Kidney (tissue), 22 donors: ENCODE results near the gene MDH1. TPM values are rescaled to one million over a fixed set of nuclear protein-coding genes. Genes with fewer than 3 reads are reported as not detected.

ENCODE experiments used
- DNase-seq, 5 donors: peaks; one replicate each; pipeline ENCODE4 v3.0.0-alpha.2; 2013 to 2020
- FAIRE-seq: peaks from 2 replicates; lab custom pipeline; 2012; peaks lifted over from hg19 to GRCh38; lab: Jason Lieb, UNC
- H3K27ac ChIP-seq, 2 donors: one replicate each; pipeline ENCODE4 v1.7.0; 2013; ENCODE audit warnings: low read depth in 2 of 2, low read length in 2 of 2, inconsistent platforms in 1 of 2
- H3K27me3 ChIP-seq: one replicate; pipeline ENCODE4 v1.7.1; 2013; ENCODE audit warnings: low read length, inconsistent platforms; ENCODE audit not compliant: control insufficient read depth, insufficient read depth
- H3K36me3 ChIP-seq, 3 donors: one replicate each; pipeline versions ENCODE4 v1.7.0 to v1.7.1; 2013; ENCODE audit warnings: low read length in 3 of 3, control low read depth in 1 of 3, inconsistent platforms in 1 of 3; ENCODE audit not compliant: insufficient read depth in 3 of 3, control insufficient read depth in 2 of 3
- H3K4me1 ChIP-seq, 3 donors: one replicate each; pipeline versions ENCODE4 v1.7.0 to v1.7.1; 2013; ENCODE audit warnings: low read length in 3 of 3, inconsistent platforms in 1 of 3, low read depth in 1 of 3; ENCODE audit not compliant: control insufficient read depth in 2 of 3, insufficient read depth in 2 of 3
- H3K4me3 ChIP-seq, 3 donors: one replicate each; pipeline versions ENCODE4 v1.7.0 to v1.8.1; 2013; ENCODE audit warnings: low read length in 3 of 3, control low read depth in 1 of 3, inconsistent platforms in 1 of 3
- H3K9ac ChIP-seq, 3 donors: one replicate each; pipeline versions ENCODE4 v1.7.0 to v1.7.1; 2013; ENCODE audit warnings: low read length in 3 of 3, control low read depth in 1 of 3, inconsistent platforms in 1 of 3
- H3K9me3 ChIP-seq, 3 donors: one replicate each; pipeline versions ENCODE4 v1.7.0 to v1.7.1; 2013; ENCODE audit warnings: low read length in 3 of 3, control low read depth in 1 of 3, inconsistent platforms in 1 of 3; ENCODE audit not compliant: control insufficient read depth in 2 of 3, insufficient read depth in 1 of 3
- CTCF ChIP-seq: IDR thresholded peaks from 3 replicates; pipeline ENCODE4 v1.5.1; 2012; ENCODE audit warnings: mild to moderate bottlenecking, moderate library complexity, borderline replicate concordance; ENCODE audit not compliant: insufficient read depth; ENCODE audit errors: extremely low read depth
- intact Hi-C: fragments of 100-400 bp; cut with DNase I; formaldehyde crosslinking; loops from one replicate; pipeline ENCODE4 v1.11.1; 2022
- long read RNA-seq, 10 donors: library from polyadenylated mRNA in 1 of 10; unstranded in 1 of 10; transcript quantifications; one replicate each; pipeline ENCODE4 v2.0.0 and lab custom pipeline, GENCODE V29; 2021 to 2026
- polyA plus RNA-seq: library from polyadenylated mRNA; stranded (reverse); fragments of 350-450 nt; fragmentation: Illumina TruSeq; extraction: RNeasy Lipid Tissue Mini Kit (QIAGEN cat#74804); gene quantifications from one replicate; pipeline ENCODE4 v1.2.3, GENCODE V29; 2014; ENCODE audit warnings: low read depth, low replicate concordance; ENCODE audit not compliant: insufficient read depth
- total RNA-seq: library from RNA; stranded (reverse); fragmentation: NEBNext Ultra II Directional; extraction: Animal tissue kit (Norgen Biotek cat#: 25700); gene quantifications from one replicate; pipeline ENCODE4 v1.2.1, GENCODE V29; 2021
- donor health status: control.
- donor health status: control.
- donor health status: control.
- donor health status: control.
- donor health status: control.
- donor health status: DM: yes; HTN: yes; CAD: no.
- donor health status: Normal renal cell carcinoma (clear cell type).

The MDH1 gene
- 147 TPM for total RNA-seq
- polyA plus RNA-seq = 748 TPM
- long read RNA-seq, donor 1, transcript MDH1-201 (9 exons, 1,650 nt) = major isoform, 76 of 167 reads
- long read RNA-seq, donor 1, transcript MDH1-213 (4 exons, 893 nt) = minor isoform, 11 of 167 reads
- long read RNA-seq, donor 1, partial matches to known transcripts = 77 of 167 reads
- long read RNA-seq, donor 1, other reads (novel, unspliced or antisense) = 0 of 167 reads
- long read RNA-seq, donor 2, transcript MDH1-213 (4 exons, 893 nt) = minor isoform, 6 of 226 reads
- long read RNA-seq, donor 2, transcript MDH1-201 (9 exons, 1,650 nt) = major isoform, 134 of 226 reads
- long read RNA-seq, donor 2, partial matches to known transcripts = 82 of 226 reads
- long read RNA-seq, donor 2, other reads (novel, unspliced or antisense) = 0 of 226 reads
- long read RNA-seq, donor 3, transcript MDH1-201 (9 exons, 1,650 nt) = major isoform, 127 of 249 reads
- long read RNA-seq, donor 3, transcript MDH1-214 (2 exons, 552 nt) = minor isoform, 8 of 249 reads
- long read RNA-seq, donor 3, transcript MDH1-213 (4 exons, 893 nt) = minor isoform, 6 of 249 reads
- long read RNA-seq, donor 3, partial matches to known transcripts = 103 of 249 reads
- long read RNA-seq, donor 3, other reads (novel, unspliced or antisense) = 0 of 249 reads
- long read RNA-seq, donor 4, transcript MDH1-213 (4 exons, 893 nt) = minor isoform, 15 of 139 reads
- long read RNA-seq, donor 4, transcript MDH1-201 (9 exons, 1,650 nt) = major isoform, 87 of 139 reads
- long read RNA-seq, donor 4, partial matches to known transcripts = 33 of 139 reads
- long read RNA-seq, donor 4, other reads (novel, unspliced or antisense) = 0 of 139 reads
- long read RNA-seq, donor 5, partial matches to known transcripts = 11 of 15 reads
- long read RNA-seq, donor 5, other reads (novel, unspliced or antisense) = 0 of 15 reads
- long read RNA-seq, donor 6, transcript MDH1-201 (9 exons, 1,650 nt) = major isoform, 313 of 710 reads
- long read RNA-seq, donor 6, transcript MDH1-214 (2 exons, 552 nt) = minor isoform, 17 of 710 reads
- long read RNA-seq, donor 6, transcript MDH1-213 (4 exons, 893 nt) = minor isoform, 18 of 710 reads
- long read RNA-seq, donor 6, partial matches to known transcripts = 351 of 710 reads
- long read RNA-seq, donor 6, other reads (novel, unspliced or antisense) = 7 of 710 reads
- long read RNA-seq, donor 7, transcript MDH1-201 (9 exons, 1,650 nt) = major isoform, 104 of 114 reads
- long read RNA-seq, donor 7, partial matches to known transcripts = 1 of 114 reads
- long read RNA-seq, donor 7, other reads (novel, unspliced or antisense) = 6 of 114 reads
- long read RNA-seq, donor 8, transcript MDH1-201 (9 exons, 1,650 nt) = major isoform, 72 of 180 reads
- long read RNA-seq, donor 8, transcript MDH1-214 (2 exons, 552 nt) = minor isoform, 8 of 180 reads
- long read RNA-seq, donor 8, transcript MDH1-213 (4 exons, 893 nt) = minor isoform, 7 of 180 reads
- long read RNA-seq, donor 8, partial matches to known transcripts = 91 of 180 reads
- long read RNA-seq, donor 8, other reads (novel, unspliced or antisense) = 0 of 180 reads
- long read RNA-seq, donor 9, transcript MDH1-213 (4 exons, 893 nt) = minor isoform, 11 of 122 reads
- long read RNA-seq, donor 9, transcript MDH1-201 (9 exons, 1,650 nt) = major isoform, 43 of 122 reads
- long read RNA-seq, donor 9, transcript MDH1-214 (2 exons, 552 nt) = minor isoform, 7 of 122 reads
- long read RNA-seq, donor 9, partial matches to known transcripts = 61 of 122 reads
- long read RNA-seq, donor 9, other reads (novel, unspliced or antisense) = 0 of 122 reads
- long read RNA-seq, donor 10, transcript MDH1-214 (2 exons, 552 nt) = minor isoform, 9 of 165 reads
- long read RNA-seq, donor 10, transcript MDH1-201 (9 exons, 1,650 nt) = major isoform, 58 of 165 reads
- long read RNA-seq, donor 10, transcript MDH1-213 (4 exons, 893 nt) = minor isoform, 15 of 165 reads
- long read RNA-seq, donor 10, partial matches to known transcripts = 82 of 165 reads
- long read RNA-seq, donor 10, other reads (novel, unspliced or antisense) = 0 of 165 reads

- intact Hi-C loops = no loop called here
- FAIRE-seq = peak; percentile 91
- H3K4me3 ChIP-seq = peak within 1 kb of the TSS; percentile 95 to 98 (median 97)
- no peaks in the 10 kb centered on the region for H3K9me3 ChIP-seq
- H3K9ac ChIP-seq = peak within 1 kb of the TSS; percentile 66 to 98 (median 91)
- peak; percentile 96 to 99 (median 97) for DNase-seq
- no peak for TF ChIP-seq CTCF
- H3K27ac ChIP-seq = peak within 1 kb of the TSS; percentile 93 to 97
- peaks cover 0 to 2% (median 0%) of the 10 kb centered on the region in 3 donors for H3K36me3 ChIP-seq
- peaks cover 3 to 14% (median 10%) of the 10 kb centered on the region in 3 donors for H3K4me1 ChIP-seq
- no peaks in the 10 kb centered on the region for H3K27me3 ChIP-seq
Measured at GRCh38 chr2:63588385-63589147, at the start of gene MDH1, which contains the start of gene WDPCP. Gene MDH1, plus strand, starts transcription at chr2:63588963. Its CDS starts 81 bp downstream, at chr2:63589044. Gene WDPCP, minus strand, starts transcription at chr2:63588477. Its CDS starts 206 bp downstream, at chr2:63588271.

- Histone ChIP-seq H3K4me1 (no peaks in the 10 kb centered on the region), H3K27me3 (no peaks in the 10 kb centered on the region), H3K36me3 (no peaks in the 10 kb centered on the region), H3K9me3 (no peaks in the 10 kb centered on the region), H3K9ac (no peak overlapping the region), H3K27ac (no peak overlapping the region), H3K4me3 (no peak overlapping the region)
- TF ChIP-seq CTCF = no peak
- no peak for FAIRE-seq
- DNase-seq = no peak
- intact Hi-C loops = no loop called here
Measured at GRCh38 chr2:63539416-63540162, 49.2 kb upstream of the MDH1 start.
